ENCODE data around the gene GHR.

GHR gene

GRCh38 chr5:42506662-42507061 lies 83.4 kb downstream of the GHR start:
- ChIA-PET POLR2A (ENCODE audit: low non-redundant PET) (no interaction called here), CTCF (interaction anchor here (1.0 kb wide), 1 partner anchor 15 kb away, joined by 3 read pairs; no protein-coding TSS in a partner anchor)
- H3K27ac ChIP-seq: no peak overlapping the region
- no peak for TF ChIP-seq CTCF (conservative IDR thresholded peaks at IDR 0.05; ENCODE audit: low read depth)
- no peak for DNase-seq (ENCODE audit: low spot score)

- TF ChIP-seq CTCF (conservative IDR thresholded peaks at IDR 0.05; ENCODE audit: low read depth): no peak
- CTCF ChIA-PET: interaction anchor here (0.6 to 1.0 kb wide), 2 partner anchors 14 to 403 kb away, joined by 3 to 6 read pairs; no protein-coding TSS in a partner anchor
- DNase-seq (ENCODE audit: low spot score): no peak
- POLR2A ChIA-PET (ENCODE audit: low non-redundant PET): interaction anchor here (0.6 kb wide), 1 partner anchor 790 kb away, joined by 4 read pairs; no protein-coding TSS in a partner anchor
- no peak overlapping the region for H3K27ac ChIP-seq
These were observed 84.3 kb downstream of the GHR start for GRCh38 chr5:42507451-42508097.

GRCh38 chr5:42513246-42513645 lies 90.0 kb downstream of the GHR start:
- no peak for DNase-seq (ENCODE audit: low spot score)
- POLR2A ChIA-PET (ENCODE audit: low non-redundant PET): no interaction called here
- H3K27ac ChIP-seq: no peak overlapping the region
- no peak for TF ChIP-seq CTCF (conservative IDR thresholded peaks at IDR 0.05; ENCODE audit: low read depth)
- CTCF ChIA-PET: interaction anchor here (0.6 kb wide), 1 partner anchor 1385 kb away, joined by 4 read pairs; no protein-coding TSS in a partner anchor

GRCh38 chr5:42514754-42515153 lies 91.5 kb downstream of the GHR start:
- POLR2A ChIA-PET (ENCODE audit: low non-redundant PET): interaction anchor here (0.6 kb wide), 1 partner anchor 372 kb away, joined by 3 read pairs; no protein-coding TSS in a partner anchor
- no peak for TF ChIP-seq CTCF (conservative IDR thresholded peaks at IDR 0.05; ENCODE audit: low read depth)
- CTCF ChIA-PET: interaction anchor here (0.6 to 1.9 kb wide), 6 partner anchors 24 to 375 kb away, joined by 3 to 6 read pairs (median 4); no protein-coding TSS in a partner anchor
- no peak overlapping the region for H3K27ac ChIP-seq
- DNase-seq (ENCODE audit: low spot score): no peak

- POLR2A ChIA-PET (ENCODE audit: low non-redundant PET): no interaction called here
- DNase-seq (ENCODE audit: low spot score): no peak
- CTCF ChIA-PET: interaction anchor here (0.6 to 1.9 kb wide), 4 partner anchors 25 to 374 kb away, joined by 3 to 6 read pairs (median 3); no protein-coding TSS in a partner anchor
- TF ChIP-seq CTCF (conservative IDR thresholded peaks at IDR 0.05; ENCODE audit: low read depth): no peak
- no peak overlapping the region for H3K27ac ChIP-seq
These were observed 92.3 kb downstream of the GHR start for GRCh38 chr5:42515504-42515903.

DNA sequence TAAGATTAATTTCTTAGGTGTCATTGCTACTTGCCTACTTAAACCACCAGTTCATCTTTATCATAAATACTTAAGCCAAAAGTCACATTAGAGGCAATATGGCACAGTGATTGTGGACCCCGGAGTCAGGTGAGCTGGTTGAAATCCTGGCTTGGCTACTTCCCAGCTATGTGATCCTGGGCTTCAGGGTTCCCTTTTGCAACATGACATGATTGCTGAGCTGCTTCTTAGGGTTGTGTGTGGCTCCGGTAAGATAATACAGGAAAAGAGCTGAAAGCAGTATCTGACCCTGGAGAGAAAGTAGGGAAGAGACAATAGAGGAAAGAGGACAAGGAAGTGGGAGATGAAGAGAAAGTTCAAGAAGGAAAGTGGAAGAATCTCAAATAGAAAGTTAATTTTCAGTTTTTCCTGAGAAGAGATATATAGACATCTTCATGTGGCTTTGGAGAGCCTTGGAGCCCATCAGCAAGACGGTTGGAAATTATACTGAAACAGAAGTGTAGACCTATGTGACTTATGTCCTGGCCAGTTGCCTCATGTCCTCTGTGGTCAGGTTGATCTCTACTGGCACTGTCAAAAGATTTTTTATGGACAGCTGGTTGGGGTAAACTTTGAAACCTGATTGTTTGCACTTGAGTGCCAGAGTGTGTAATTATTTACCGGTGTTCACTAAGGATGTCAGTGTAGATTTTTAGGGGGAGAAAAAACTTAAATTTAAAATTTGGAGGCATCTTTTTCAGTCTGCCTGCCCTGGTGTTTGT lies 93.2 kb downstream of the GHR start:
- DNase-seq (ENCODE audit: low spot score): no peak
- ChIA-PET POLR2A (ENCODE audit: low non-redundant PET) (no interaction called here), CTCF (interaction anchor here (1.9 kb wide), 1 partner anchor 251 kb away, joined by 6 read pairs; no protein-coding TSS in a partner anchor)
- no peak overlapping the region for H3K27ac ChIP-seq
- TF ChIP-seq CTCF (conservative IDR thresholded peaks at IDR 0.05; ENCODE audit: low read depth): no peak
